SK-N-MC (cell line): Measurements from ENCODE around the gene CRHR2.

Experiments used
- EZH2 ChIP-seq: fragments of 200-600 bp; sonication (generic); IDR thresholded peaks from one replicate; pipeline ENCODE4 v1.6.1; 2017; ENCODE audit warnings: antibody characterized with exemption
- FOXP2 ChIP-seq: optimal IDR thresholded peaks from 2 replicates; pipeline ENCODE3; 2011; ENCODE audit warnings: mild to moderate bottlenecking, moderate library complexity; ENCODE audit not compliant: insufficient read depth; ENCODE audit errors: extremely low read length, control extremely low read depth
- POLR2AphosphoS5 ChIP-seq: IDR thresholded peaks from 2 replicates; pipeline ENCODE4 v1.6.1; 2012; ENCODE audit warnings: mild to moderate bottlenecking, low read depth, low read length, borderline replicate concordance

DNA sequence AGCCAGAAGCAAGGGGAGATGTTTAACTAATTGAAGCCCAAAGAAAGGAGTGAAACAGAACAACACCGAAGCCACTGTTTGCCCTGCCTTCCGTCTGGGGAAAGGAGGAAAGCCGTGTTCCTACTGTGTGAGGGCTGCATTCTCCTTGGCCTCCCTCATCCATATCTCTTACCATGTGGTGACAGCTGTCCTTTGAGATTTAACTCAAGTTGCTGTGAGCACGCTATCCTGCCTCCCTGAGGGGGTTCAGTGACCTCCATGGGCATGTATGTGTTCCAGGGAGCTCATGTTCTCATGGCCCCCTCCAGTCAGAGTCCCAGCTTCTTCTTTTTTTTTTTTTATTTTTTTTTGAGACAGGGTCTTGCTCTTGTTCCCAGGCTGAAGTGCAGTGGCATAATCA is 26.2 kb upstream of the CRHR2 start:
- TF ChIP-seq POLR2AphosphoS5 = no peak
- no peak for TF ChIP-seq EZH2
- TF ChIP-seq FOXP2 = no peak
